Measurements from ENCODE around the gene AUTS2. TPM values are rescaled to one million over a fixed set of nuclear protein-coding genes. Genes with fewer than 3 reads are reported as not detected.
A peak's percentile ranks its signal among the peaks of the same experiment; 100 is the strongest.

Gene AUTS2
- total RNA-seq (2021; fragmentation: NEBNext Ultra II Directional; extraction: Animal tissue kit (Norgen Biotek cat#: 25700)) (95.3 and 101 TPM in 2 replicates), polyA plus RNA-seq (2011; rRNA removed) (25.9 and 44.3 TPM in 2 replicates), polyA minus RNA-seq (2011; rRNA and poly(A)+ RNA removed) (71.0 and 86.4 TPM in 2 replicates)
- polyA plus RNA-seq (2011; cell fraction: cytosol; rRNA removed) = 27.8 TPM
- 132 TPM for polyA plus RNA-seq (2011; cell fraction: nucleus; rRNA removed)
- polyA plus RNA-seq (2012, experiment 1 of 2) = 77.3 to 113 TPM (median 88.3 TPM) in 4 replicates
- polyA plus RNA-seq (2012, experiment 2 of 2) = 20.6 TPM
- 47.8 TPM for polyA plus RNA-seq (2013, experiment 1 of 2)
- polyA plus RNA-seq (2013, experiment 2 of 2) = 42.8 TPM
- 92.1 TPM for polyA minus RNA-seq (2011; cell fraction: cytosol; rRNA and poly(A)+ RNA removed)
- polyA minus RNA-seq (2011; cell fraction: nucleus; rRNA and poly(A)+ RNA removed) = 279 TPM
- long read RNA-seq, experiment 1, partial matches to known transcripts = 4 of 46 reads
- long read RNA-seq, experiment 1, other reads (novel, unspliced or antisense) = 41 of 46 reads
- long read RNA-seq, experiment 2, partial matches to known transcripts = 0 of 33 reads
- long read RNA-seq, experiment 2, other reads (novel, unspliced or antisense) = 33 of 33 reads

GRCh38 chr7:69598081-69598486 lies at the start of gene AUTS2:
TSS of gene AUTS2 (plus strand) at chr7:69598475. CDS start at chr7:69599654, 1,179 bp downstream.
- Histone ChIP-seq H3K4me2 (ENCODE audit: insufficient read depth in 1 of 2, low read depth in 2 of 2, low read length in 2 of 2) (peak within 1 kb of the TSS; percentile 81 to 92), H3K79me1 (ENCODE audit: low read depth, low read length) (no peaks in the 10 kb centered on the region)
- TF ChIP-seq CBX8 (IDR thresholded peaks at IDR 0.05; ENCODE audit: borderline replicate concordance, low read depth, low read length) (no peak), GABPA (IDR thresholded peaks at IDR 0.05; ENCODE audit: borderline replicate concordance, insufficient read depth, low read length) (no peak), EGR1 (IDR thresholded peaks at IDR 0.05; ENCODE audit: borderline replicate concordance, low read depth, low read length) (peak; percentile 64; the same call in 1 of the 2 replicates), ATF3 (IDR thresholded peaks at IDR 0.05; ENCODE audit: insufficient read depth, low read depth, low read length) (peak; percentile 9; the same call in 1 of the 2 replicates), USF2 (IDR thresholded peaks at IDR 0.05; ENCODE audit: low read length) (peak; percentile 63; the same call in 1 of the 2 replicates), NRF1 (IDR thresholded peaks at IDR 0.05; ENCODE audit: low read depth, low read length) (peak; percentile 44)

More at GRCh38 chr7:69598081-69598486, at the start of gene AUTS2:
- H3K4me1 ChIP-seq (replicated peaks in 1 of 4; ENCODE audit: control insufficient read depth in 3 of 4, insufficient read depth in 4 of 4, low read length in 3 of 4) = peaks cover 0 to 6% (median 0%) of the 10 kb centered on the region in 4 experiments; a peak in 3 of 7 replicates
- peak within 1 kb of the TSS; percentile 32 for H3K56ac ChIP-seq (replicated peaks; ENCODE audit: insufficient read length, low read depth, low read length)
- H4K5ac ChIP-seq (ENCODE audit: insufficient read length, low read depth, low read length) = no peak within 1 kb of the TSS
- no peak within 1 kb of the TSS for H3K27ac ChIP-seq (ENCODE audit: low read depth, low read length)
- FAIRE-seq (no peak), DNase-seq (ENCODE audit: low read depth in 1 of 2, low spot score in 2 of 2) (peak; percentile 71 to 85)
- POLR2A ChIA-PET (ENCODE audit: partially characterized antibody) = interaction anchor here (0.8 to 1.0 kb wide), 2 partner anchors 10 to 19 kb away, joined by 3 read pairs; no protein-coding TSS in a partner anchor
- H3K4me3 ChIP-seq (ENCODE audit: extremely low read depth in 1 of 4, insufficient read depth in 2 of 4, low read depth in 3 of 4, low read length in 4 of 4) = peak within 1 kb of the TSS; percentile 55 to 75 (median 64)
- H3K23me2 ChIP-seq (ENCODE audit: low read depth, low read length) = peaks cover 20% of the 10 kb centered on the region; the same call in 1 of the 2 replicates
- no CpG with 5 or more reads among the region's 63 CpGs for WGBS, 2 experiments (ENCODE audit: extremely low coverage in 1 of 2, insufficient coverage in 1 of 2, insufficient read length in 1 of 2, insufficient replicate concordance in 2 of 2, low coverage in 1 of 2, low lambda C conversion rate in 2 of 2, missing lambda C conversion rate in 1 of 2)
- H3K36me3 ChIP-seq (ENCODE audit: control insufficient read depth in 2 of 4, insufficient read depth in 4 of 4, low read length in 3 of 4) = no peaks in the 10 kb centered on the region
- H2BK120ac ChIP-seq (replicated peaks; ENCODE audit: low read depth, low read length) = no peak within 1 kb of the TSS
- H2BK5ac ChIP-seq (ENCODE audit: low read depth, low read length) = no peak within 1 kb of the TSS
- peaks cover 0 to 7% of the 10 kb centered on the region in 2 experiments; a peak in 1 of 4 replicates for H3K79me2 ChIP-seq (ENCODE audit: control insufficient read depth in 1 of 2, insufficient read depth in 2 of 2, low read length in 2 of 2)
- no peak within 1 kb of the TSS; the same call in 1 of the 2 replicates for H2AFZ ChIP-seq (ENCODE audit: low read length)
- H2BK15ac ChIP-seq (ENCODE audit: low read length) = no peak within 1 kb of the TSS
- CTCF ChIA-PET (ENCODE audit: partially characterized antibody) = no interaction called here
- H3K4ac ChIP-seq (replicated peaks; ENCODE audit: insufficient read length, low read depth, low read length) = no peak within 1 kb of the TSS
- H3K9ac ChIP-seq (replicated peaks in 1 of 4; ENCODE audit: extremely low read depth in 1 of 4, low read depth in 3 of 4, low read length in 3 of 4) = peak within 1 kb of the TSS in 1 of 4 experiments; percentile 78; a peak in 1 of 7 replicates
- no peak within 1 kb of the TSS for H2AK5ac ChIP-seq (ENCODE audit: low read depth, low read length)
- peaks cover 1 to 9% of the 10 kb centered on the region in 2 experiments for H4K20me1 ChIP-seq (replicated peaks in 1 of 2; ENCODE audit: control insufficient read depth in 1 of 2, insufficient read depth in 2 of 2, low read length in 2 of 2)
- H3K18ac ChIP-seq (ENCODE audit: extremely low read depth, low read length) = no peak within 1 kb of the TSS; the same call in 1 of the 2 replicates
- no peak within 1 kb of the TSS for H2BK20ac ChIP-seq (ENCODE audit: low read length)
- H3K27me3 ChIP-seq (replicated peaks in 1 of 4; ENCODE audit: control insufficient read depth in 3 of 4, extremely low read depth in 1 of 4, insufficient read depth in 3 of 4, low read length in 3 of 4) = peaks cover 39 to 61% (median 52%) of the 10 kb centered on the region in 4 experiments
- no peak within 1 kb of the TSS for H2BK12ac ChIP-seq (ENCODE audit: low read depth, low read length)
- H3K9me3 ChIP-seq (ENCODE audit: insufficient read depth in 2 of 2, low read depth in 1 of 2, low read length in 1 of 2) = no peaks in the 10 kb centered on the region
- no peak within 1 kb of the TSS for H3K23ac ChIP-seq (ENCODE audit: insufficient read length)
- H4K8ac ChIP-seq (ENCODE audit: extremely low read depth, insufficient read depth, low read length) = peak within 1 kb of the TSS; percentile 17; the same call in 1 of the 2 replicates
- H3K14ac ChIP-seq (ENCODE audit: insufficient read length) = no peak within 1 kb of the TSS
- H4K91ac ChIP-seq (replicated peaks; ENCODE audit: insufficient read length, low read length) = no peak within 1 kb of the TSS
